GM23248 (cell line): ENCODE measurements around the gene PHOSPHO1. TPM values are rescaled to one million over a fixed set of nuclear protein-coding genes. Genes with fewer than 3 reads are reported as not detected.

Experiments
- DNase-seq: peaks from one replicate; pipeline ENCODE4 v3.0.0-alpha.2; 2015
- H2AFZ ChIP-seq: fragments of 200-600 bp; sonication (generic); 2 replicates; pipeline ENCODE4 v1.6.1; 2016; ENCODE audit warnings: antibody characterized with exemption
- H3F3A ChIP-seq: fragments of 200-600 bp; sonication (generic); 2 replicates; pipeline ENCODE4 v1.6.1; 2016; ENCODE audit warnings: mild to moderate bottlenecking, antibody characterized with exemption, mixed run types; ENCODE audit not compliant: insufficient read depth
- H3K27ac ChIP-seq: fragments of 200-600 bp; sonication (generic); 2 replicates; pipeline ENCODE4 v1.5.1; 2016; ENCODE audit warnings: mild to moderate bottlenecking
- H3K27me3 ChIP-seq: fragments of 200-600 bp; sonication (generic); replicated peaks from 2 replicates; pipeline ENCODE4 v1.6.1; 2016; ENCODE audit warnings: mild to moderate bottlenecking; ENCODE audit not compliant: insufficient read depth
- H3K36me3 ChIP-seq: fragments of 200-600 bp; sonication (generic); 2 replicates; pipeline ENCODE4 v1.6.1; 2016; ENCODE audit warnings: low read depth, mild to moderate bottlenecking
- H3K4me1 ChIP-seq: fragments of 200-600 bp; sonication (generic); 2 replicates; pipeline ENCODE4 v1.6.1; 2016; ENCODE audit warnings: mild to moderate bottlenecking; ENCODE audit not compliant: insufficient read depth
- H3K4me2 ChIP-seq: fragments of 200-600 bp; sonication (generic); one replicate; pipeline ENCODE4 v1.6.1; 2016; ENCODE audit warnings: mild to moderate bottlenecking; ENCODE audit not compliant: unreplicated experiment
- H3K4me3 ChIP-seq: fragments of 200-600 bp; sonication (generic); 2 replicates; pipeline ENCODE4 v1.5.1; 2016; ENCODE audit warnings: mild to moderate bottlenecking
- H3K79me2 ChIP-seq: fragments of 200-600 bp; sonication (generic); 2 replicates; pipeline ENCODE4 v1.6.1; 2016; ENCODE audit warnings: mild to moderate bottlenecking; ENCODE audit not compliant: insufficient read depth
- H3K9ac ChIP-seq: fragments of 200-600 bp; sonication (generic); 2 replicates; pipeline ENCODE4 v1.6.1; 2016; ENCODE audit warnings: mild to moderate bottlenecking
- H3K9me2 ChIP-seq: fragments of 200-600 bp; sonication (generic); 2 replicates; pipeline ENCODE4 v1.6.1; 2016; ENCODE audit warnings: mixed run types, mild to moderate bottlenecking, moderate library complexity; ENCODE audit not compliant: insufficient read depth
- H3K9me3 ChIP-seq: fragments of 200-600 bp; sonication (generic); one replicate; pipeline ENCODE4 v1.6.1; 2017; ENCODE audit warnings: low read depth
- H4K20me1 ChIP-seq: fragments of 200-600 bp; sonication (generic); 2 replicates; pipeline ENCODE4 v1.6.0; 2016; ENCODE audit not compliant: insufficient read depth
- EZH2 ChIP-seq: fragments of 200-600 bp; sonication (generic); IDR thresholded peaks from 2 replicates; pipeline ENCODE4 v1.6.1; 2018; ENCODE audit warnings: antibody characterized with exemption, mild to moderate bottlenecking; ENCODE audit not compliant: insufficient read depth, poor library complexity, severe bottlenecking
- EZH2phosphoT487 ChIP-seq: fragments of 200-600 bp; sonication (generic); IDR thresholded peaks from 2 replicates; pipeline ENCODE4 v1.6.1; 2018; ENCODE audit warnings: antibody characterized with exemption, moderate library complexity, mild to moderate bottlenecking, low read depth; ENCODE audit not compliant: insufficient read depth
- WGBS, 2 experiments: methylation state at CpG; one replicate each; pipeline ENCODE4 v1.1.6; 2015 to 2017; ENCODE audit warnings: low lambda C conversion rate in 2 of 2, low coverage in 1 of 2; ENCODE audit errors: missing lambda C conversion rate in 2 of 2; 5-methylcytosine and 5-hydroxymethylcytosine counted together
- in situ Hi-C: fragments of 300-500 bp; cut with MboI; formaldehyde crosslinking; loops from 2 replicates; pipeline ENCODE4 v1.15.0; 2020
- polyA plus RNA-seq: library from polyadenylated mRNA; unstranded; fragments of >200 nt; fragmentation: Nextera tagmentation; extraction: Ambion mirVana; gene quantifications from 2 replicates; pipeline ENCODE4 v1.2.1, GENCODE V29; 2016
- total RNA-seq: library from RNA; depleted of rRNA; stranded (reverse); fragments of >200 nt; shearing (Covaris generic); gene quantifications from 2 replicates; pipeline ENCODE4 v1.2.3, GENCODE V29; 2014

The PHOSPHO1 gene
- total and polyA plus RNA-seq, 2 experiments from 2014 or later, result not detected

DNA sequence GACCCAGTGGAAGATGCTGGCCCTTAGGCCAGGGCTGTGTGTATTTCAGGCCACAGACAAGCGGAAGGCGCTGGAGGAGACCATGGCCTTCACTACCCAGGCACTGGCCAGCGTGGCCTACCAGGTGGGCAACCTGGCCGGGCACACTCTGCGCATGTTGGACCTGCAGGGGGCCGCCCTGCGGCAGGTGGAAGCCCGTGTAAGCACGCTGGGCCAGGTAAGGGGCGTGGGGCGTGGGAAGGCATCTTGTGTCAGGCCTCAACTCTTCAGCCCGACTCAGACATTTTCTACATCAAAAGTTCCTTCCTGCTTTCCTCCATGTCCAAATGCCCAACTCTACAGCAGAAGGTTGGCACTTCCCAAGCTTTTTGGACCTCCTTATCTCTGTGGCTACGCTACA, 14.1 kb downstream of the PHOSPHO1 start:
- no peaks in the 10 kb centered on the region for H3F3A ChIP-seq
- DNase-seq, result no peak
- H3K4me3 ChIP-seq, result no peak overlapping the region
- H3K4me1 ChIP-seq, result no peaks in the 10 kb centered on the region
- no peak overlapping the region for H2AFZ ChIP-seq
- no peak overlapping the region for H3K9ac ChIP-seq
- peaks cover 5% of the 10 kb centered on the region for H3K27me3 ChIP-seq
- no peaks in the 10 kb centered on the region for H3K9me3 ChIP-seq
- H3K4me2 ChIP-seq, result no peak overlapping the region
- H3K36me3 ChIP-seq, result no peaks in the 10 kb centered on the region
- no peaks in the 10 kb centered on the region for H3K79me2 ChIP-seq
- TF ChIP-seq EZH2, result no peak
- no peak for TF ChIP-seq EZH2phosphoT487
- H3K27ac ChIP-seq, result no peak overlapping the region
- WGBS, 2 experiments, result 78 to 79% methylated on average over 13 of the region's 13 CpGs
- H3K9me2 ChIP-seq, result no peaks in the 10 kb centered on the region
- H4K20me1 ChIP-seq, result no peaks in the 10 kb centered on the region
- in situ Hi-C loops, result no loop called here

DNA sequence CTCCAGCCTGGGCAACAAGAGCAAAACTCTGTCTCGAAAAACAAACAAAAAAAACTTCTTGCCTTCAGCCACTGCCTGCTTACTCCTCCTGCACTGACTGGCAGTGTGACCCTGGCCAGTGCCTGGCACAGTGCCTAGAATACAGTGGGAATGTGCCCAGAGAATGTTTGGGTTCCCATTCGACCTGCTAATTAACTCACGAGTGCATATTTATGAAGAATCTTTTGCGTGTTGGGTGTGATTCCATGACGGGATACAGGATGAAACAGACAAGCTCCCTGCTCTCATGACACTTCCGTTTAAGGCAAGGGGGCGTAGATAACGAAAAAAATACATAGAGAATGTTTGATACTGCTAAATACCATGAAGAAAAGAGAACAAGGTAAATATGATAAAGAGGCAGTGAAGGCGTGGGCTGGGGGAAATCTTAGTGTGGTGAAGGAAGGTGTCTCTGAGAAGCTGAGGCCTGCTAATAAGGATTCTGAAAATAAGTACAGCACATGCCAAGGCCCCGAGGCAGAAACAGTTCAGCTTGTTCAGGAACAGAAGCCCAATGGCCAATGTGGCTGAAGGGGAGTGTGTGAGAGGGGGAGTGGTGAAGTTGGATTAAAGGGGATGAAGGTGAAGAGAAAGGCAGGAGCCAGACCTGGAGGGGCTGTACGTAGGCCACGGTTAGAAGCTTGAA, 15.8 kb downstream of the PHOSPHO1 start:
- WGBS, 2 experiments, result 65 to 66% methylated on average over 12 of the region's 12 CpGs
- H3K4me2 ChIP-seq, result no peak overlapping the region
- DNase-seq, result no peak
- H3K27ac ChIP-seq, result no peak overlapping the region
- H3F3A ChIP-seq, result no peaks in the 10 kb centered on the region
- H4K20me1 ChIP-seq, result no peaks in the 10 kb centered on the region
- no peaks in the 10 kb centered on the region for H3K9me3 ChIP-seq
- H3K4me1 ChIP-seq, result no peaks in the 10 kb centered on the region
- no peak overlapping the region for H3K4me3 ChIP-seq
- no peak overlapping the region for H3K9ac ChIP-seq
- H3K79me2 ChIP-seq, result no peaks in the 10 kb centered on the region
- no peak for TF ChIP-seq EZH2phosphoT487
- no peak for TF ChIP-seq EZH2
- H2AFZ ChIP-seq, result no peak overlapping the region
- H3K36me3 ChIP-seq, result no peaks in the 10 kb centered on the region
- in situ Hi-C loops, result no loop called here
- H3K27me3 ChIP-seq, result peaks cover 13% of the 10 kb centered on the region
- H3K9me2 ChIP-seq, result no peaks in the 10 kb centered on the region

DNA sequence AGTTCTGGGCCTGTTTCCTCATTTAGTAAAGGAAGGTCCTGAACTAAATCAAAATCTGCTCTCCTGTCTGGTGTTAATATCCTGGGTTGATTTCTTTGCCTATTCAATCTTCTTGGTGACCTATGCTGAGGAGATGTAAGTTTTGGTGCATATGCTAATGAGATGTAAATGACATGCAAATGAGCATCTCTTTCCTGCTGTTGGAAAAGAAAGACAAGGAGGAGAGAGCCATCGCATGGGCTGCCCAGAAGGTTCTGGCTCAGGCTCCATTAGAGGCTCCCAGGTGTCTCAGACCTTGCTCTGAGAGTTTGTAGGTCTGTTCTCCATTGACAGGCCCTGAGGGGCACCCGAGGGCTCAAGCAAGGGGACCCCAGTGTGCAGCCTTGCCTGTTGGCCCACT, 16.7 kb downstream of the PHOSPHO1 start:
- Histone ChIP-seq H3K36me3 (no peaks in the 10 kb centered on the region), H3K27me3 (peaks cover 18% of the 10 kb centered on the region), H2AFZ (no peak overlapping the region), H4K20me1 (no peaks in the 10 kb centered on the region), H3K79me2 (no peaks in the 10 kb centered on the region), H3K4me3 (no peak overlapping the region), H3K9me2 (no peaks in the 10 kb centered on the region), H3F3A (no peaks in the 10 kb centered on the region), H3K4me1 (no peaks in the 10 kb centered on the region), H3K9ac (no peak overlapping the region), H3K4me2 (no peak overlapping the region), H3K27ac (no peak overlapping the region), H3K9me3 (no peaks in the 10 kb centered on the region)
- DNase-seq, result no peak
- TF ChIP-seq EZH2 (no peak), EZH2phosphoT487 (no peak)
- in situ Hi-C loops, result no loop called here
- 24 to 44% methylated on average over 2 of the region's 2 CpGs for WGBS, 2 experiments

DNA sequence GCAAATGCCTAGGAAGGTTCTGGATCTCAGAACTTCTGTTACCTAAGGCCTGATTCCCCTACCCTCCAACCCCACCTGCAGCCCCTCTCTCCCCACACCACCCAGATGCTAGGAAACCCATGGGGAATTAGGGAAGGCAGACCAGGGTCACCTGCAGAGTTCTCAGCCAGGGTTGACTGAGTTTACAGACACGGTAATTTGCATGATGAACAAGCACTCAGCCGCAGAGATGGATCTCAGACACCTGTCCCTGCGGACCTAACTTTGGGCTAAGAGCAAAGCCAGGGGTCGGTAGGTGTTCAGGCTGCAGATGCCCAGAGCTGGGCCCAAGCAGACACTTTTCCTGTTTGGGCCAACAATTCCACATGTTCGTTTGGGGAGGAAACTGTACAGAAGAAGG, 17.2 kb downstream of the PHOSPHO1 start:
- no peaks in the 10 kb centered on the region for H4K20me1 ChIP-seq
- no peak overlapping the region for H2AFZ ChIP-seq
- no peak overlapping the region for H3K4me2 ChIP-seq
- no peak overlapping the region for H3K9ac ChIP-seq
- H3K9me3 ChIP-seq, result no peaks in the 10 kb centered on the region
- H3K9me2 ChIP-seq, result no peaks in the 10 kb centered on the region
- H3K4me1 ChIP-seq, result no peaks in the 10 kb centered on the region
- 49 to 54% methylated on average over 5 of the region's 5 CpGs for WGBS, 2 experiments
- no peak overlapping the region for H3K27ac ChIP-seq
- no peaks in the 10 kb centered on the region for H3F3A ChIP-seq
- no peaks in the 10 kb centered on the region for H3K36me3 ChIP-seq
- no peak for DNase-seq
- H3K79me2 ChIP-seq, result no peaks in the 10 kb centered on the region
- H3K4me3 ChIP-seq, result no peak overlapping the region
- TF ChIP-seq EZH2 (no peak), EZH2phosphoT487 (no peak)
- H3K27me3 ChIP-seq, result peaks cover 18% of the 10 kb centered on the region
- in situ Hi-C loops, result no loop called here
